Measurements from ENCODE around the gene GPR12. TPM values are rescaled to one million over a fixed set of nuclear protein-coding genes. Genes with fewer than 3 reads are reported as not detected.

GPR12 gene
- total and polyA plus RNA-seq, 2 of the 4 experiments (the other 2 are of a cell fraction) = not detected

GRCh38 chr13:26810095-26810494, 49.5 kb upstream of the GPR12 start:
- Histone ChIP-seq H2BK15ac (ENCODE audit: low read depth, low read length) (no peak overlapping the region), H4K8ac (ENCODE audit: low read depth in 2 of 2, low read length in 2 of 2) (no peak overlapping the region), H3K27ac (ENCODE audit: insufficient read depth, low read length) (no peak overlapping the region), H3K9me1 (ENCODE audit: insufficient read depth, low read length) (no peaks in the 10 kb centered on the region), H3K4me3 (ENCODE audit: insufficient read depth, low read depth, low read length) (no peak overlapping the region), H3K36me3 (ENCODE audit: control insufficient read depth, insufficient read depth, low read length) (no peaks in the 10 kb centered on the region), H4K5ac (ENCODE audit: low read depth, low read length) (no peak overlapping the region), H2AK9ac (replicated peaks; ENCODE audit: low read depth, low read length, poor library complexity) (no peak overlapping the region), H3K4me2 (ENCODE audit: low read depth, low read length) (no peak overlapping the region), H2AK5ac (ENCODE audit: low read depth, low read length) (no peak overlapping the region), H3K9me3 (ENCODE audit: control insufficient read depth, insufficient read depth, low read length) (no peaks in the 10 kb centered on the region), H4K91ac (ENCODE audit: insufficient read depth, low read depth, low read length) (no peak overlapping the region), H2BK5ac (ENCODE audit: low read depth, low read length, poor library complexity, severe bottlenecking) (no peak overlapping the region), H3K56ac (ENCODE audit: extremely low read depth, insufficient read depth, low read length) (no peak overlapping the region), H4K20me1 (ENCODE audit: insufficient read depth, low read length) (no peaks in the 10 kb centered on the region), H2AFZ (replicated peaks; ENCODE audit: low read length, poor library complexity) (no peak overlapping the region), H3K14ac (replicated peaks; ENCODE audit: low read depth, low read length) (no peak overlapping the region), H3K27me3 (ENCODE audit: control insufficient read depth, insufficient read depth, low read length) (peaks cover 5% of the 10 kb centered on the region), H3K4ac (ENCODE audit: low read depth, low read length) (no peak overlapping the region), H3K4me1 (ENCODE audit: control insufficient read depth, insufficient read depth, low read length) (no peaks in the 10 kb centered on the region), H2BK20ac (ENCODE audit: low read depth, low read length) (no peak overlapping the region), H3K9ac (ENCODE audit: low read depth, low read length) (no peak overlapping the region), H3K18ac (ENCODE audit: low read depth, low read length) (no peak overlapping the region), H2BK120ac (ENCODE audit: low read depth, low read length) (no peak overlapping the region), H3K23ac (ENCODE audit: low read depth, low read length) (no peak overlapping the region), H3K79me1 (ENCODE audit: low read depth in 1 of 2, low read length in 2 of 2) (no peaks in the 10 kb centered on the region)
- dilution Hi-C loops (cut with HindIII; ENCODE audit: low sequenced_read_pairs, unreplicated experiment) = no loop called here
- no peak for TF ChIP-seq FOS (IDR thresholded peaks at IDR 0.05; ENCODE audit: low read depth, low read length)
- no peak for TF ChIP-seq SMC3 (IDR thresholded peaks at IDR 0.05; ENCODE audit: low read depth, low read length)
- TF ChIP-seq MAFK (IDR thresholded peaks at IDR 0.05; ENCODE audit: low read depth, low read length) = no peak
- no peak for TF ChIP-seq POLR2A (IDR thresholded peaks at IDR 0.05; ENCODE audit: low read depth, low read length)
- no peak for TF ChIP-seq RCOR1 (IDR thresholded peaks at IDR 0.05; ENCODE audit: insufficient replicate concordance, low read length)
- no peak for TF ChIP-seq CTCF (conservative IDR thresholded peaks at IDR 0.05; ENCODE audit: low read depth, low read length)
- intact Hi-C loops (cut with micrococcal nuclease) = no loop called here
- WGBS, 2 experiments (ENCODE audit: extremely low coverage in 2 of 2, insufficient read length in 1 of 2) = no CpG with 5 or more reads among the region's 2 CpGs
- CTCF ChIA-PET = interaction anchor here (1.1 kb wide), 1 partner anchor 623 kb away, joined by 3 read pairs; no protein-coding TSS in a partner anchor
- no peak for DNase-seq
- in situ Hi-C loops (cut with MboI; ENCODE audit: low sequenced_read_pairs) = no loop called here
- ATAC-seq (ENCODE audit: low read depth) = no peak
- POLR2A ChIA-PET (ENCODE audit: unreplicated experiment) = no interaction called here
- BruUV-seq (replicated peaks) = no TSS peak

All from IMR-90 (cell line).